ENCODE results near the gene MRPL50. TPM values are rescaled to one million over a fixed set of nuclear protein-coding genes. Genes with fewer than 3 reads are reported as not detected.

MRPL50 gene
- total and polyA plus RNA-seq, 2 donors: 8.3 to 26.6 TPM

- H3K4me3 ChIP-seq (ENCODE audit: low read depth, low read length): no peak overlapping the region
- WGBS: 51% methylated on average over 1 of the region's 1 CpG
- DNase-seq (ENCODE audit: extremely low spot score): no peak
- H3K27ac ChIP-seq (ENCODE audit: low read depth): no peak overlapping the region
- no peaks in the 10 kb centered on the region for H3K36me3 ChIP-seq (ENCODE audit: insufficient read depth)
- no peaks in the 10 kb centered on the region for H3K4me1 ChIP-seq (ENCODE audit: insufficient read depth)
Measured at GRCh38 chr9:101356619-101357018, 41.8 kb downstream of the MRPL50 start.

GRCh38 chr9:101354765-101355708, 43.4 kb downstream of the MRPL50 start:
- DNase-seq (ENCODE audit: extremely low spot score): no peak
- Histone ChIP-seq H3K36me3 (ENCODE audit: insufficient read depth) (no peaks in the 10 kb centered on the region), H3K4me3 (ENCODE audit: low read depth, low read length) (no peak overlapping the region), H3K4me1 (ENCODE audit: insufficient read depth) (no peaks in the 10 kb centered on the region), H3K27ac (ENCODE audit: low read depth) (no peak overlapping the region)
- WGBS: 70% methylated on average over 7 of the region's 7 CpGs

- Histone ChIP-seq H3K27ac (ENCODE audit: low read depth) (no peak overlapping the region), H3K4me1 (ENCODE audit: insufficient read depth) (no peaks in the 10 kb centered on the region), H3K36me3 (ENCODE audit: insufficient read depth) (no peaks in the 10 kb centered on the region), H3K4me3 (ENCODE audit: low read depth, low read length) (no peak overlapping the region)
- no peak for DNase-seq (ENCODE audit: extremely low spot score)
- 80% methylated on average over 5 of the region's 5 CpGs for WGBS
Measured at GRCh38 chr9:101354143-101354764, 44.2 kb downstream of the MRPL50 start.

GRCh38 chr9:101353683-101354082, 44.7 kb downstream of the MRPL50 start:
- H3K4me1 ChIP-seq (ENCODE audit: insufficient read depth): no peaks in the 10 kb centered on the region
- no peak for DNase-seq (ENCODE audit: extremely low spot score)
- H3K36me3 ChIP-seq (ENCODE audit: insufficient read depth): no peaks in the 10 kb centered on the region
- no peak overlapping the region for H3K27ac ChIP-seq (ENCODE audit: low read depth)
- 78% methylated on average over 2 of the region's 2 CpGs for WGBS
- no peak overlapping the region for H3K4me3 ChIP-seq (ENCODE audit: low read depth, low read length)

GRCh38 chr9:101352892-101353463, 45.4 kb downstream of the MRPL50 start:
- WGBS: 75% methylated on average over 6 of the region's 6 CpGs
- no peak for DNase-seq (ENCODE audit: extremely low spot score)

GRCh38 chr9:101350285-101350684, 48.1 kb downstream of the MRPL50 start:
- Histone ChIP-seq H3K27ac (ENCODE audit: low read depth) (no peak overlapping the region), H3K4me1 (ENCODE audit: insufficient read depth) (no peaks in the 10 kb centered on the region), H3K4me3 (ENCODE audit: low read depth, low read length) (no peak overlapping the region), H3K36me3 (ENCODE audit: insufficient read depth) (no peaks in the 10 kb centered on the region)
- WGBS: 78% methylated on average over 1 of the region's 1 CpG
- no peak for DNase-seq (ENCODE audit: extremely low spot score)

More at GRCh38 chr9:101352892-101353463, 45.4 kb downstream of the MRPL50 start:
- H3K36me3 ChIP-seq (ENCODE audit: insufficient read depth): no peaks in the 10 kb centered on the region
- H3K4me1 ChIP-seq (ENCODE audit: insufficient read depth): no peaks in the 10 kb centered on the region
- no peak overlapping the region for H3K4me3 ChIP-seq (ENCODE audit: low read depth, low read length)
- no peak overlapping the region for H3K27ac ChIP-seq (ENCODE audit: low read depth)

GRCh38 chr9:101342595-101342994, 55.8 kb downstream of the MRPL50 start:
- H3K27ac ChIP-seq (ENCODE audit: low read depth): no peak overlapping the region

GRCh38 chr9:101341958-101342357, 56.5 kb downstream of the MRPL50 start:
- no peak overlapping the region for H3K4me3 ChIP-seq (ENCODE audit: low read depth, low read length)
- no peaks in the 10 kb centered on the region for H3K36me3 ChIP-seq (ENCODE audit: insufficient read depth)
- H3K4me1 ChIP-seq (ENCODE audit: insufficient read depth): no peaks in the 10 kb centered on the region
- DNase-seq (ENCODE audit: extremely low spot score): no peak
- no peak overlapping the region for H3K27ac ChIP-seq (ENCODE audit: low read depth)

More at GRCh38 chr9:101342595-101342994, 55.8 kb downstream of the MRPL50 start:
- 52% methylated on average over 1 of the region's 1 CpG for WGBS
- H3K36me3 ChIP-seq (ENCODE audit: insufficient read depth): no peaks in the 10 kb centered on the region
- no peaks in the 10 kb centered on the region for H3K4me1 ChIP-seq (ENCODE audit: insufficient read depth)
- no peak overlapping the region for H3K4me3 ChIP-seq (ENCODE audit: low read depth, low read length)
- DNase-seq (ENCODE audit: extremely low spot score): no peak

Other genes starting within 250 kb of the MRPL50 start
- gene BAAT, start 13.6 kb downstream of the MRPL50 start, total RNA-seq: not detected
- 0.06 TPM for gene BAAT, start 13.6 kb downstream of the MRPL50 start, polyA plus RNA-seq
- gene ZNF189, start 233 bp upstream of the MRPL50 start, total RNA-seq: 48.3 TPM
- gene ZNF189, start 233 bp upstream of the MRPL50 start, polyA plus RNA-seq: 9.6 TPM
- not detected for gene ALDOB, start 37.2 kb upstream of the MRPL50 start, total RNA-seq
- gene ALDOB, start 37.2 kb upstream of the MRPL50 start, polyA plus RNA-seq: 1.2 TPM
- gene RNF20, start 135.2 kb upstream of the MRPL50 start, total RNA-seq: 33.2 TPM
- gene RNF20, start 135.2 kb upstream of the MRPL50 start, polyA plus RNA-seq: 28.6 TPM
- gene PPP3R2, start 196.4 kb upstream of the MRPL50 start, total RNA-seq: 0.21 TPM
- not detected for gene PPP3R2, start 196.4 kb upstream of the MRPL50 start, polyA plus RNA-seq